ENCODE measurements around the gene CYP4F2. TPM values are rescaled to one million over a fixed set of nuclear protein-coding genes. Genes with fewer than 3 reads are reported as not detected.
"Not testable (repeated sequence)": the region's sequence is repeated elsewhere in the genome, so short reads cannot be mapped to it uniquely, and the experiment has no call there.

CYP4F2 gene
- total RNA-seq, 6 experiments from 2014 or later, result 151 to 228 (median 173) TPM

- intact Hi-C loops (cut with DNase I), result no loop called here
- Histone ChIP-seq H3K4me1 (no peaks in the 10 kb centered on the region), H3K27me3 (no peaks in the 10 kb centered on the region), H3K9me3 (no peaks in the 10 kb centered on the region), H3K27ac (no peak overlapping the region), H3K4me3 (no peak overlapping the region), H3K36me3 (no peaks in the 10 kb centered on the region)
- WGBS (ENCODE audit: insufficient coverage, low coverage, low lambda C conversion rate, missing lambda C conversion rate), result 56% methylated on average over 3 of the region's 6 CpGs
- TF ChIP-seq POLR2A (IDR thresholded peaks at IDR 0.05), result no peak
- no peak for TF ChIP-seq CTCF (IDR thresholded peaks at IDR 0.05)
- ATAC-seq (no peak), DNase-seq (no peak)
Measured at GRCh38 chr19:15859187-15859586, 38.7 kb downstream of the CYP4F2 start.

- Histone ChIP-seq H3K9me3 (no peaks in the 10 kb centered on the region), H3K27me3 (no peaks in the 10 kb centered on the region), H3K4me1 (no peaks in the 10 kb centered on the region), H3K36me3 (no peaks in the 10 kb centered on the region), H3K27ac (no peak overlapping the region), H3K4me3 (no peak overlapping the region)
- TF ChIP-seq POLR2A (IDR thresholded peaks at IDR 0.05) (no peak), CTCF (IDR thresholded peaks at IDR 0.05) (no peak)
- intact Hi-C loops (cut with DNase I), result no loop called here
- ATAC-seq (no peak), DNase-seq (no peak)
- 82% methylated on average over 3 of the region's 3 CpGs for WGBS (ENCODE audit: insufficient coverage, low coverage, low lambda C conversion rate, missing lambda C conversion rate)
Measured at GRCh38 chr19:15850385-15850784, 47.5 kb downstream of the CYP4F2 start.

GRCh38 chr19:15846923-15847322 lies 51.0 kb downstream of the CYP4F2 start:
- Histone ChIP-seq H3K4me3 (no peak overlapping the region), H3K9me3 (no peaks in the 10 kb centered on the region), H3K27ac (no peak overlapping the region), H3K36me3 (no peaks in the 10 kb centered on the region), H3K4me1 (no peaks in the 10 kb centered on the region), H3K27me3 (no peaks in the 10 kb centered on the region)
- DNase-seq (no peak), ATAC-seq (no peak)
- TF ChIP-seq CTCF (IDR thresholded peaks at IDR 0.05) (no peak), POLR2A (IDR thresholded peaks at IDR 0.05) (no peak)
- intact Hi-C loops (cut with DNase I), result no loop called here
- 84% methylated on average over 3 of the region's 6 CpGs for WGBS (ENCODE audit: insufficient coverage, low coverage, low lambda C conversion rate, missing lambda C conversion rate)

- DNase-seq (peak; percentile 52 to 74 (median 69)), ATAC-seq (peak; percentile 43 to 66 (median 56))
- H3K36me3 ChIP-seq; H3K27ac ChIP-seq; H3K4me3 ChIP-seq; intact Hi-C loops (cut with DNase I); H3K4me1 ChIP-seq; H3K27me3 ChIP-seq; H3K9me3 ChIP-seq: not testable (repeated sequence)
- 23% methylated on average over 8 of the region's 8 CpGs for WGBS (ENCODE audit: insufficient coverage, low coverage, low lambda C conversion rate, missing lambda C conversion rate)
Measured at GRCh38 chr19:15843894-15844222, 54.0 kb downstream of the CYP4F2 start.

- DNase-seq, result no peak
- no peak overlapping the region for H3K27ac ChIP-seq
- TF ChIP-seq CTCF (IDR thresholded peaks at IDR 0.05) (no peak), POLR2A (IDR thresholded peaks at IDR 0.05) (no peak)
Measured at GRCh38 chr19:15843203-15843893, 54.5 kb downstream of the CYP4F2 start.

More at GRCh38 chr19:15843203-15843893, 54.5 kb downstream of the CYP4F2 start:
- WGBS (ENCODE audit: insufficient coverage, low coverage, low lambda C conversion rate, missing lambda C conversion rate), result 40% methylated on average over 4 of the region's 5 CpGs
- no peaks in the 10 kb centered on the region for H3K27me3 ChIP-seq
- no peak for ATAC-seq
- no peaks in the 10 kb centered on the region for H3K36me3 ChIP-seq
- no peaks in the 10 kb centered on the region for H3K9me3 ChIP-seq
- intact Hi-C loops (cut with DNase I), result no loop called here
- H3K4me3 ChIP-seq, result no peak overlapping the region
- no peaks in the 10 kb centered on the region for H3K4me1 ChIP-seq
